ENCODE measurements around the gene KRT6A.

The KRT6A gene

GRCh38 chr12:52533686-52534470 lies 40.8 kb upstream of the KRT6A start:
- no peak for TF ChIP-seq TAF1 (IDR thresholded peaks at IDR 0.05; ENCODE audit: borderline replicate concordance, insufficient read depth, low read length)
- TF ChIP-seq POLR2AphosphoS5 (IDR thresholded peaks at IDR 0.05; ENCODE audit: low read depth, low read length): no peak
- TF ChIP-seq SIN3A (IDR thresholded peaks at IDR 0.05; ENCODE audit: borderline replicate concordance, insufficient read depth, low read length): no peak
- no peak for TF ChIP-seq REST (IDR thresholded peaks at IDR 0.05; ENCODE audit: insufficient read depth in 1 of 2, low read depth in 2 of 2, low read length in 2 of 2)
- no peak for TF ChIP-seq FOXP2 (optimal IDR thresholded peaks at IDR 0.05; ENCODE audit: borderline replicate concordance, extremely low read depth, extremely low read length, insufficient read depth)

- TF ChIP-seq REST (IDR thresholded peaks at IDR 0.05; ENCODE audit: insufficient read depth in 1 of 2, low read depth in 2 of 2, low read length in 2 of 2) (no peak), TAF1 (IDR thresholded peaks at IDR 0.05; ENCODE audit: borderline replicate concordance, insufficient read depth, low read length) (no peak), SIN3A (IDR thresholded peaks at IDR 0.05; ENCODE audit: borderline replicate concordance, insufficient read depth, low read length) (no peak), POLR2AphosphoS5 (IDR thresholded peaks at IDR 0.05; ENCODE audit: low read depth, low read length) (no peak)
Measured at GRCh38 chr12:52532636-52533035, 39.6 kb upstream of the KRT6A start.

- TF ChIP-seq POLR2AphosphoS5 (IDR thresholded peaks at IDR 0.05; ENCODE audit: low read depth, low read length): no peak
Measured at GRCh38 chr12:52531566-52532300, 38.7 kb upstream of the KRT6A start.

- TF ChIP-seq FOXP2 (optimal IDR thresholded peaks at IDR 0.05; ENCODE audit: borderline replicate concordance, extremely low read depth, extremely low read length, insufficient read depth): no peak
Measured at GRCh38 chr12:52530905-52531304, 37.8 kb upstream of the KRT6A start.

- TF ChIP-seq POLR2AphosphoS5 (IDR thresholded peaks at IDR 0.05; ENCODE audit: low read depth, low read length) (no peak), TAF1 (IDR thresholded peaks at IDR 0.05; ENCODE audit: borderline replicate concordance, insufficient read depth, low read length) (no peak), REST (IDR thresholded peaks at IDR 0.05; ENCODE audit: insufficient read depth in 1 of 2, low read depth in 2 of 2, low read length in 2 of 2) (no peak), SIN3A (IDR thresholded peaks at IDR 0.05; ENCODE audit: borderline replicate concordance, insufficient read depth, low read length) (no peak)
Measured at GRCh38 chr12:52530366-52530765, 37.3 kb upstream of the KRT6A start.

GRCh38 chr12:52529846-52530245 lies 36.8 kb upstream of the KRT6A start:
- TF ChIP-seq REST (IDR thresholded peaks at IDR 0.05; ENCODE audit: insufficient read depth in 1 of 2, low read depth in 2 of 2, low read length in 2 of 2): no peak
- TF ChIP-seq POLR2AphosphoS5 (IDR thresholded peaks at IDR 0.05; ENCODE audit: low read depth, low read length): no peak
- no peak for TF ChIP-seq SIN3A (IDR thresholded peaks at IDR 0.05; ENCODE audit: borderline replicate concordance, insufficient read depth, low read length)
- TF ChIP-seq TAF1 (IDR thresholded peaks at IDR 0.05; ENCODE audit: borderline replicate concordance, insufficient read depth, low read length): no peak
- TF ChIP-seq FOXP2 (optimal IDR thresholded peaks at IDR 0.05; ENCODE audit: borderline replicate concordance, extremely low read depth, extremely low read length, insufficient read depth): no peak
